ENCODE measurements around the gene MED10. TPM values are rescaled to one million over a fixed set of nuclear protein-coding genes. Genes with fewer than 3 reads are reported as not detected.

Gene MED10
- total RNA-seq, 2 experiments from 2014 or later, result 57.1 to 59.1 TPM

DNA sequence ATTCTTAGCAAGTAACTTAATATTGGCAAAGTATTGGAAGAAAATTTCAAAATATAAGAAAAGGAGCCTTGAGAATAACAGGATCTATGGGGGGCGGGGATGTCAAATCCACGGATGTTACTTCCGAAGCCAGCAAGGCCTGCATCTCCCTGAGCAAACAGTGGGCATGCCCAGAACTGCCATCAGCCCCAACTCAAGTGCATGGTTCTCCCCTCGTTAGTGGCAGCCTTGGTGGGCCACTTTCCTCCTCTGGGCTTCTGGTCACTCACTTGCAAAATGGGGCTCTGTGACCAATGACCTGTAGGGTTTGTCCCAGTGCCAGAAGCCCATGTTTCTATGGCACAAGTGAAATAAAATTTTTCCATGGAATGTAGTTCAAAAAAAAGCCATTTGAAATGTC lies 27.2 kb upstream of the MED10 start:
- H3K27me3 Mint-ChIP-seq, result peaks cover 20% of the 10 kb centered on the region

DNA sequence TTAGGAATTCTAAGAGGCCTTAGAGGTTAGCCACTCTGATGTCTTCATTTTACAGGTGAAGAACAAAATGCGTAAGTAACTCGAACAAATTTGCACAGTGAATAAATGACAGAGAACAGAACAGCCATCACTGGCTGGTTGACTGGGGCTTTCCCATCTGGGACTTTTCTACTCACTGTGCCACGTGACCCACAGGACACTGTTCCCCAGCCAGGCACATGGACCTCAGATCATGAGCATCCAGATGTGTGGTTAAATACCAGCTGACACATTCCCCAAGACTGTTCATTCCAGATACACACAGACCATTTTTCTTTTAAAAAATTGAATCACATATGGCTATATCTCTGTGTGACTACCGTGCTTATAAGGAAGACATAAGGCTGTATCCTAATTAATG lies 25.8 kb upstream of the MED10 start:
- no peak for DNase-seq
- no peaks in the 10 kb centered on the region for H3K36me3 Mint-ChIP-seq
- H3K4me3 Mint-ChIP-seq, result no peak overlapping the region
- H3K4me1 Mint-ChIP-seq, result no peaks in the 10 kb centered on the region
- H3K9me3 Mint-ChIP-seq, result no peaks in the 10 kb centered on the region
- peaks cover 20% of the 10 kb centered on the region for H3K27me3 Mint-ChIP-seq
- no peak overlapping the region for H3K27ac Mint-ChIP-seq

More for the DNA sequence above, 27.2 kb upstream of the MED10 start:
- H3K27ac Mint-ChIP-seq, result no peak overlapping the region
- no peak for DNase-seq
- H3K9me3 Mint-ChIP-seq, result no peaks in the 10 kb centered on the region
- no peaks in the 10 kb centered on the region for H3K36me3 Mint-ChIP-seq
- H3K4me3 Mint-ChIP-seq, result no peak overlapping the region
- H3K4me1 Mint-ChIP-seq, result no peaks in the 10 kb centered on the region

DNA sequence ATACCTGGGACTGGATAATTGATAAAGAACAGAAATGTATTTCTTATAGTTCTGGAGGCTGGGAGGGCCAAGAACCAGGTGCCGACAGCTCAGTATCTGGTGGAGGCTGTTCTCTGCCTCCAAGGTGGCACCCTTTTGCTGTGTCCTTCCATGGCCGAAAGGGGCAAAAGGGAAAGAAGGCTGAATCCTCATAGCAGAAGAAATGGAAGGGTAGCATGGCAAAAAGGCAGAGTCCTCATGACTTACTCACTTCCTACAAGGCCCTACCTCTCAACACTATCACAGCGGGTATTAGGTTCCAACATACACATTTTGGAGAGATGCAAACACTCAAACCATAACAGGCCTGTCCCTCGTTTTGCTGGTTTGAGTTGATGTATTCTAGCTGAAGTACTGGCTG lies 25.1 kb upstream of the MED10 start:
- H3K9me3 Mint-ChIP-seq, result no peaks in the 10 kb centered on the region
- H3K27me3 Mint-ChIP-seq, result peaks cover 17% of the 10 kb centered on the region
- H3K4me3 Mint-ChIP-seq, result no peak overlapping the region
- no peaks in the 10 kb centered on the region for H3K36me3 Mint-ChIP-seq
- no peak for DNase-seq
- H3K4me1 Mint-ChIP-seq, result no peaks in the 10 kb centered on the region
- H3K27ac Mint-ChIP-seq, result no peak overlapping the region

DNA sequence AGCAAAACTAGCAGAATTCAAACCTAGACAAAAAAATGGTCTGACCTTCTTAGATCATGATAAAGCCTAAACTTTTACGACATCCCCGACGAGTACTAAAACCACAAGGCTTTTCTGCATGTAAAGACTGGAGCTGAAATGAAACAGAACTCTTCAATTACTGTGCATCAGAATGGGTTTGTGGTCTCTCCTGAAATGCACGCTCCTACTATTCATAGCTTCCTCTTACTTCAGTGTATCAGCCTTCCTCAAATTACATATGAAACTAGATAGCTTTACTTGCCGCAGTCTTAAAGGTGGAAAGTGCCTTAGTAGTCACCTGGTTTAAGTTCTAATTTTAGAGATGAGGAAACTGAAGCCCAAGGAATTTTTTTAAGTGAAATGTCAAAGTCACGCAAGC lies 24.6 kb upstream of the MED10 start:
- no peak overlapping the region for H3K4me3 Mint-ChIP-seq
- no peak for DNase-seq

DNA sequence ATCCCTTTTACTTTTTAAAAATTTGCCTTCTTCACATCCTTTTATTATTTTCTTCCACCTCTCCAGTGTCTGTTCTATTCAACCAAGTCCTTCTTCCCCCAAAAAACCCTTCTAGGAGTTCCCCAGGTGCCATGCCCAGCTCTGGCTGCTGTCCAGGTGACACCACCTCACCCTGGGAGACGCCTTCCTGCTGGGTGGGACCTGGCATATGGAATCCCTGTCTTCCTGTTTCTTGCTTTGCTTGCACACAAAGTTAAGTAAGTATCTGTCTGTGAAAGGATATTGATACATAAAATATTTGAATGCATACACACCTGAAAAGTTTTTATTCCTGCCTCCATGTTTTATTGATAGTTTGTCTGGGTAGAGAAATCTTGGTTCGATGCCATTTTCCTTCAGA lies 23.1 kb upstream of the MED10 start:
- peaks cover 16% of the 10 kb centered on the region for H3K27me3 Mint-ChIP-seq
- H3K36me3 Mint-ChIP-seq, result no peaks in the 10 kb centered on the region
- no peak overlapping the region for H3K27ac Mint-ChIP-seq
- H3K4me3 Mint-ChIP-seq, result no peak overlapping the region
- DNase-seq, result no peak
- no peaks in the 10 kb centered on the region for H3K9me3 Mint-ChIP-seq
- H3K4me1 Mint-ChIP-seq, result no peaks in the 10 kb centered on the region

More for the DNA sequence above, 24.6 kb upstream of the MED10 start:
- Mint-ChIP-seq H3K9me3 (no peaks in the 10 kb centered on the region), H3K4me1 (no peaks in the 10 kb centered on the region), H3K27ac (no peak overlapping the region), H3K36me3 (no peaks in the 10 kb centered on the region), H3K27me3 (peaks cover 17% of the 10 kb centered on the region)

DNA sequence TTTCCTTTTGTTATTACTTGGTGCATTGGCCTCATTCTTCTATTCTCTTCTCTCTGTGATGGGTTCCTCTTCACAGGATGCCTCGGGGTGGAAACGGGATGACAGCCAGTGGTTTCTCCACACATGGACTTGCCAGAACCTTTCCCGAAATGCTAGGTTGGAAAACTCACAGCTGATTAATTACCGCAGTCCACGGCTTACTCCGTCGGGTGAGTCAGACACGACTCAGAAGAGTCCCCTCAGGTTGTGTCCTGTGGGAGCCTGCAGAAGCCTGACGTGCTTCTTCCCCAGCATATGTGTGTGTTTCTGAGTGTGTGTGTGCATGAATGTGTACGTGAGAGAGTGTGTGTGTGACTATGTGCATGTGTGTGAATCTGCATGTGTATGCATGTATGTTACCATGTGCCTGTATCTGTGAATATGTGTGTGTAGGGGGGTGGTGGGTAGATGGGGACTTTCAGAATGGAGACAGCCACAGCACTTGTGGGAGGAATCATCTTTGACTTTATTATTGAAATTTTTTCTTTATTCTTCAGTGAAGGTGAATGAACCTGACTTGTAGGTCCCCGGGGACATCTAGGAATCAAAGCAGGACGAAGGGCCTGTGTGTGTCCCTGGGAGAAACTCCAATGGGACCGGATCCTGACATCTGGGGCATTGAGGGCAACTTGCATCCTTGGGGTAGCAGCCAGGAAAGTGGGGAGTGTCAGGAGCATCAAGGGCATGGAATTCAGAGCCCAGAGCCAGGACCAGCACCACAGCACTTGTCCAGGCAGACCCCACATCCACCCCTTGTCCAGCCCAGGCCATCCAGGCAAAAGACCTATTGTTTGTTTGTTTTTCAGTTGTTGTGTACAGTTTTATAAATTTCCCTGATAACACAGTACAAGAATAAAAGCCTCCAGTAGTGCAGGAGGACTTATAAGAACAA lies 21.9 kb upstream of the MED10 start:
- Mint-ChIP-seq H3K27ac (no peak overlapping the region), H3K4me1 (no peaks in the 10 kb centered on the region), H3K27me3 (peaks cover 9% of the 10 kb centered on the region)

DNA sequence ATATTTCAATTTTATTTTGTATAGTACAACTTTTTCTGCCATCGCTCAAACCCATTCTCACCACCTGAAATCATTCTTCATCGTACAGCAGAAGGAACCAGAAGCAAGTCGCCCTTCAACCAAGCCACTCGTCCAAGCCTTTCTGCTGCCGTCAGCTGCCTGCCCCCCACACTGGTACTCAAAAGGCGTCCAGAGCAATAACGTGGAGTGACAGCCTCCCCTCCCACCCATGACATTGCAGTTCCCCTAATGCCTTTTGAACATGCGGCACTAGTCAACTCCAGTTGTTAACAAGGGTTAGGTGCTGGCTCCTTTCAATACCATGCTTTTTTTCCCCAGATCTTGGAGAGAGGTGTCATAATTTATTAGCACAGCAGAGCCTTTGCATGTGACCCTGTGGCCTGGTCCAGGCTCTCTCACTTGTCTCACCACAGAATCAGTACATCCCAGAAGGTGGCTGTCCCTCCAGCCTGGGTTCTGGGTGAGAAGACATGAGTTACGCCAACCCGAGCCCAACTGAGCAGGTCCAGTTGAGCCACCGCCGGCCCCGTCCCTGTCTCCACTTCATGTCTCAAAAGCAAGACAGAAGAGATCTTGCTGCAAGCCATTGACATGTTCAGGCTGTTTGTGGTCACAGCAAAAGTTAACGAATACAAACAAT lies 20.4 kb upstream of the MED10 start:
- no peak overlapping the region for H3K4me3 Mint-ChIP-seq
- H3K4me1 Mint-ChIP-seq, result peaks cover under 1% of the 10 kb centered on the region
- no peak for DNase-seq
- no peak overlapping the region for H3K27ac Mint-ChIP-seq
- no peaks in the 10 kb centered on the region for H3K36me3 Mint-ChIP-seq
- peaks cover 8% of the 10 kb centered on the region for H3K27me3 Mint-ChIP-seq
- H3K9me3 Mint-ChIP-seq, result no peaks in the 10 kb centered on the region

More for the DNA sequence above, 21.9 kb upstream of the MED10 start:
- H3K4me3 Mint-ChIP-seq, result no peak overlapping the region
- DNase-seq, result no peak
- no peaks in the 10 kb centered on the region for H3K9me3 Mint-ChIP-seq
- no peaks in the 10 kb centered on the region for H3K36me3 Mint-ChIP-seq

DNA sequence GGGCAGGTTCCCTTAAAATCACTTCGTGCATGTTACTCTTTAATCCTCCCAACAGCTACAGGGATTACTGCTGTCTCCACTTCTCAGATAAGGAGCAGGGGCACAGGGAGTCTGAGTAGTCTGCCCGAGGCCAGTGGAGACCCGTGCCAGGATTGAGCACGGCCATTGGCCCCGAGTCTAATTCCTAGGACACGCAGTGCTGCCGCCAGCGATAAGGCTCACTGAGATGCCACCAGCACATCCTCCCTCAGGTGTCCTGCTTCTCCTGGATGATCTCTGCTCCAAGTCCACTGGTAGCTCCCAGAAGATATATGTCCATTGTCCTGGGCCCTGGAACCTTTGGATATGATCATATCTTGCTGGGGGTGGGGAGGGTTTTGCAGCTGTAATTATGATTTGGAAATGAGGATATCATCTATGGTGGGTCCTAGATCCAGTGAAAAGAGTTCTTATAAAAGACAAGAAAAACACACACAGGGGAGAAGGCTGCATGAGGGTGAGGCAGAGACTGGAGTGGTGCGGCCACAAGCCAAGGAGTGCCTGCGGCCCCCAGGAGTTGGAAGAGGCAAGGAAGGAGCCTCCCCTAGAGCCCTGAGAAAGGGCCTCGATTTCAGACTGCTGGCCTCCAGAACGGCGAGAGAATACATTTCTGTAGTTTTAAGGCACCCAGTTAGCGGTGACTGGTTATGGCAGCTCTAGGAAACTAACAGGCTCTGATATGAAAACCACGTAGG lies 19.4 kb upstream of the MED10 start:
- Mint-ChIP-seq H3K27ac (no peak overlapping the region), H3K4me3 (no peak overlapping the region), H3K4me1 (peaks cover 2% of the 10 kb centered on the region), H3K9me3 (no peaks in the 10 kb centered on the region), H3K36me3 (no peaks in the 10 kb centered on the region), H3K27me3 (peaks cover 8% of the 10 kb centered on the region)
- no peak for DNase-seq

DNA sequence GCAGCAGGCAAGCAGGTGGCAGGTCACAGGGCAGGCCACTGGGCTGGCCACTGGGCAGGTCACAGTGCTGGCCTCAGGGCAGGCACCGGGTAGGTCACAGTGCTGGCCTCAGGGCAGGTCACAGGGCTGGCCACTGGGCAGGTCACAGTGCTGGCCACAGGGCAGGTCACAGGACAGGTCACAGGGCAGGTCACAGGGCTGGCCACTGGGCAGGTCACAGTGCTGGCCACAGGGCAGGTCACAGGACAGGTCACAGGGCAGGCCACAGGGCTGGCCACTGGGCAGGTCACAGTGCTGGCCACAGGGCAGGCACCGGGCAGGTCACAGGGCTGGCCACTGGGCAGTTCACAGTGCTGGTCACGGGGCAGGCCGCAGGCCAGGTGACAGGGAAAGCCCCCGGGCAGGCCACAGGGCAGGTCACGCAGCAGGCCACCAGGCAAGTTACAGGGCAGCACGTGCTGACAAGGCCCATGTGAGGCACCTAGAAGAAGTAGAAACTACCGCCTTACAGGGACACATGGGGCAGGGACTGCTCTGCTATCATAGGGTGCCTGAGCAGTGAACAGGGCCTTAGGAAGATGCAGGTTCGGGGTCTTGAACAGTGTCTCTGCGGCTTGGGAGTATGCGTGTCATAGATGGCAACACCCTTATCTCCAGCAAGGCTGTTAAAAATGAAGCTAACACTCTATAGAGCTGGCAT lies 18.6 kb upstream of the MED10 start:
- Mint-ChIP-seq H3K9me3 (no peaks in the 10 kb centered on the region), H3K4me3 (no peak overlapping the region), H3K4me1 (peaks cover 2% of the 10 kb centered on the region), H3K27me3 (peaks cover 11% of the 10 kb centered on the region), H3K36me3 (no peaks in the 10 kb centered on the region), H3K27ac (no peak overlapping the region)
- DNase-seq, result no peak

DNA sequence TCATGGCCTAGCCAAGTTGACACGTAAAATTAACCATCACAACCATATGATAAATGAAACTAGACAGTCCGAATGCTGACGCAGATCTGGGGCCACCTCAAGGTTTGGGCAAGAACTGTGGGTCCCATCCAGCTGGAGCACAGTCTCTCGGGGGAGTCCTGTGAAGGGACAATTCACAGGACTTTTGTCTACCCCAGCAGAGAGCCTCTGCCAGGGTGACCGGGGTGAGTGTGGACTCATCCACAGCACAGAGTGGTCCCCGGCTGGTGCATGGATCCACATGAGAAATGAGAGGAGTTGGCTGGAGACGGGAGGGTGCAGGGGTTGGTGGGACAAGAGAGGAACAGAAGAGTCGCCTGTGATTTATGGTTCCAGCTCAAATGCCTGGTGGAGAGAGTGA lies 17.7 kb upstream of the MED10 start:
- Mint-ChIP-seq H3K4me1 (peaks cover 2% of the 10 kb centered on the region), H3K36me3 (no peaks in the 10 kb centered on the region), H3K9me3 (no peaks in the 10 kb centered on the region), H3K27me3 (peaks cover 9% of the 10 kb centered on the region), H3K4me3 (no peak overlapping the region), H3K27ac (no peak overlapping the region)
- DNase-seq, result no peak

DNA sequence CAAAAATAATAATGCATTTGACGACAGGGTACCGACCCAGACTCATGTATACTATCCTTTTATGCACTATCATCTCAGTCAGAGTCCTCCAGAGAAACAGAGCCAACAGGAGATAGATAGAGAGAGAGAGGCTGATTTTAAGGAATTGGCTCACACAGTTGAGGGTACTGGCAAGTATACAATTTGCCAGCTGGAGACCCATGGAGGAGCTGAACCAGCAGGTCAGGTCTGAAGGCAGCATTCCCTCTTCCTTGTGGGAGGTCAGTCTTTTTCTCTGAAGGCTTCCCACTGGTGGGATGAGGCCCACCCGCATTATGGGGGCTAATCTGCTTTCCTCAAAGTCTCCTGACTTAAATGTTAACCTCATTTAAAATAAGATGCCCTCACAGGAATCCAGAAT lies 17.3 kb upstream of the MED10 start:
- Mint-ChIP-seq H3K4me1 (peaks cover 2% of the 10 kb centered on the region), H3K4me3 (no peak overlapping the region), H3K36me3 (no peaks in the 10 kb centered on the region), H3K27ac (no peak overlapping the region), H3K9me3 (no peaks in the 10 kb centered on the region), H3K27me3 (peaks cover 13% of the 10 kb centered on the region)
- no peak for DNase-seq

DNA sequence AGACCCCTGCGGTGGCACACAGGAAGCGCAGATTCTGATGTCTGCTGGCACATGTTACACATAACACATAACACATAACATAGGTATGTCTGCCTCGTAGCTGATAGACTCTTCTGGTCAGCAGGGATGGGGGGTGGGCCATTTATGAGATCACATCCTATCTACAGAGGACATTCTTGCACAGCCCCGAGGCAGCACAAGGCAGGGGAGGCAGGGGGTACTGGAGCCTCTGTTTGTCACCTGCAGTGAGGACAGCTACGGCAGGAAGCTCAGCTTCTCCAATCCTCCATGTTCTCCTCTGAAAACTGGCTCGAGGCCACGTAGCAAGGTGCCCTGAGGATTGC lies 16.7 kb upstream of the MED10 start:
- H3K4me3 Mint-ChIP-seq, result no peak overlapping the region
- H3K9me3 Mint-ChIP-seq, result no peaks in the 10 kb centered on the region
- H3K27me3 Mint-ChIP-seq, result peaks cover 16% of the 10 kb centered on the region
- no peak overlapping the region for H3K27ac Mint-ChIP-seq
- no peaks in the 10 kb centered on the region for H3K36me3 Mint-ChIP-seq
- no peak for DNase-seq
- H3K4me1 Mint-ChIP-seq, result peaks cover 2% of the 10 kb centered on the region

DNA sequence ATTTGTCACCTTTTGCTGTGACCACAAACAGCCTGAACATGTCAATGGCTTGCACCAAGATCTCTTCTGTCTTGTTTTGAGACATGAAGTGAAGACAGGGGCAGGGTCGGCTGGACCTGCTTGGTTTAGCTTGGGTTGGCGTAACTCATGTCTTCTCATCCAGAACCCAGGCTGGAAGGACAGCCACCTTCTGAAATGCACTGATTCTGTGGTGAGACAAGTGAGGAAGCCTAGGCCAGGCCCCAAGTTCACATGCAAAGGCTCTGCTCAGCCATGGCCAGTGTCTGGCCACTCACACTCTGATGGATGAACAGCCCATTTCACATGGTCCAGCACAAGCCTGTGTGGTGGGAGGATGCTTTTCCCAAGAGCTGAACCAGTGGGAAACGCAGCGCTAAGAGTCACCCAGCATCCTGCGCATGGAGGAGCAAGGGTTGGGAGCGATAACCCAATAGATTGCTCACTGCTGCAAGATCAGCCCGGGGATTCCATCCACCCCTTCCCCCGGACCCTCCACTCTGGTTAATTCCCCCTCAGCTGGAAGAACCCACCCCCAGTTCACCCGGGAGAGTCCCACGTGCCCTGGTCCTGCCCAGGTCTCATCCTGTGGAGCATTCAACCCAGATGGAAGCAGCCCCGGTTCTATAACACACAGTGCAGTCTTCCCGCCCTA lies 16.2 kb upstream of the MED10 start:
- peaks cover 16% of the 10 kb centered on the region for H3K27me3 Mint-ChIP-seq
- no peak overlapping the region for H3K4me3 Mint-ChIP-seq
- no peak for DNase-seq
- no peaks in the 10 kb centered on the region for H3K36me3 Mint-ChIP-seq
- H3K4me1 Mint-ChIP-seq, result peaks cover 2% of the 10 kb centered on the region
- no peak overlapping the region for H3K27ac Mint-ChIP-seq
- no peaks in the 10 kb centered on the region for H3K9me3 Mint-ChIP-seq

DNA sequence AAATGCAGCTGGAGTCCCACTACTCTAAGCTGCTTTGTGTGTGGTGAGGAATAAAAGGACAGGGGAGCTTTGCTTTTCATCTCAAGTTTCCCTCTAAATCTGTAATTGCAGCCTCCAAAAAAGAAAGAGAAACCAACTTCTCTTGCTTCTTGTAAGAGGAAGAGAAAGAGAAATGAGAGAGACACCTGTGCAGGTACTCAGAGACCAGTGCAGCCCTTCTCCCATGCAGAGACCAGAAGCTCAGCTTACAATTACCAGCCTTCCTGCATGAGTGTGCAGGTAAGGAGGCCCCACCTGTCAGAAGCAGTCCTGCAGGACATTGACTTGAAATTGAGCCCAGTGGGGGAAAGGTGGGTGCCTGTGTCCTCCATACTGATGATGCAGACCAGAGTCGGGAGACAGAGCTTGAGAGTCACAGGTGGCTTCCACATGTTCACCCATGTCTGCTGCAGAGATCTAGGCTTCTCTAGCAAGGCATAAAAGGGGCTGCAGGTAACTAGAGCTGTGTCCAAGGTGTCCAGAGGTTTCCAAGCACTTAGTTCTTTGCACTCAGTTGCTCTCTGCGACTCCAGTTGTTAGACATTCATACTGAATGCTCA lies 15.3 kb upstream of the MED10 start:
- H3K27me3 Mint-ChIP-seq, result peaks cover 19% of the 10 kb centered on the region
- H3K27ac Mint-ChIP-seq, result no peak overlapping the region
- H3K9me3 Mint-ChIP-seq, result no peaks in the 10 kb centered on the region
- no peak overlapping the region for H3K4me3 Mint-ChIP-seq
- no peak for DNase-seq
- H3K4me1 Mint-ChIP-seq, result peaks cover 2% of the 10 kb centered on the region
- H3K36me3 Mint-ChIP-seq, result no peaks in the 10 kb centered on the region
